MCF 10A (cell line): ENCODE data around the gene COL27A1. TPM values are rescaled to one million over a fixed set of nuclear protein-coding genes. Genes with fewer than 3 reads are reported as not detected.

Experiments used
- BruUV-seq: library from RNA; stranded (reverse); fragments of 400-500 nt; replicated peaks from 2 replicates; lab custom pipeline; 2021; lab: Mats Ljungman, UMichigan
- CTCF ChIA-PET: fragments of 300-600 bp; sonication (Branson Sonifier 250); formaldehyde crosslinking; extraction: SDS; loops from one replicate; lab custom pipeline; 2021; ENCODE audit warnings: antibody characterized with exemption, inconsistent platforms; lab: Yijun Ruan, JAX
- POLR2A ChIA-PET: fragments of 300-600, 350-650 bp; sonication (Branson Sonifier 250); formaldehyde crosslinking; extraction: SDS; loops from one replicate; lab custom pipeline; 2020; ENCODE audit warnings: antibody characterized with exemption, inconsistent platforms; lab: Yijun Ruan, JAX
- DNase-seq: peaks from one replicate; pipeline ENCODE4 v3.0.0-alpha.2; 2018; ENCODE audit not compliant: unreplicated experiment
- H3K27ac Mint-ChIP-seq: one replicate; pipeline ENCODE4 v1.8.0; 2022; ENCODE audit warnings: mild to moderate bottlenecking, low read depth, mixed read lengths; ENCODE audit not compliant: unreplicated experiment
- H3K27me3 Mint-ChIP-seq: one replicate; pipeline ENCODE4 v1.8.0; 2022; ENCODE audit warnings: mixed read lengths; ENCODE audit not compliant: insufficient read depth, unreplicated experiment
- H3K36me3 Mint-ChIP-seq: one replicate; pipeline ENCODE4 v1.8.0; 2022; ENCODE audit warnings: mild to moderate bottlenecking, moderate library complexity, mixed read lengths; ENCODE audit not compliant: insufficient read depth, unreplicated experiment
- H3K4me1 Mint-ChIP-seq: one replicate; pipeline ENCODE4 v1.8.0; 2022; ENCODE audit warnings: mixed read lengths; ENCODE audit not compliant: insufficient read depth, unreplicated experiment
- H3K4me3 Mint-ChIP-seq: one replicate; pipeline ENCODE4 v1.8.0; 2022; ENCODE audit warnings: mild to moderate bottlenecking, moderate library complexity, mixed read lengths; ENCODE audit not compliant: unreplicated experiment
- H3K9me3 Mint-ChIP-seq: one replicate; pipeline ENCODE4 v1.8.0; 2022; ENCODE audit warnings: mixed read lengths; ENCODE audit not compliant: unreplicated experiment
- intact Hi-C: fragments of 100-400 bp; cut with micrococcal nuclease; formaldehyde crosslinking; loops from 2 replicates; pipeline ENCODE4 v1.14.1; 2022
- total RNA-seq: library from RNA; stranded (reverse); gene quantifications from 2 replicates; pipeline ENCODE4 v1.2.3, GENCODE V29; 2022
- TF ChIP-seq, protein P1 (sequence below): fragments of 200-600 bp; IDR thresholded peaks from one replicate; pipeline ENCODE4 v1.8.0; 2022; ENCODE audit warnings: antibody characterized with exemption, mild to moderate bottlenecking; ENCODE audit not compliant: unreplicated experiment

COL27A1 gene
- total RNA-seq, 1 experiment from 2014 or later, result 2.9 TPM

DNA sequence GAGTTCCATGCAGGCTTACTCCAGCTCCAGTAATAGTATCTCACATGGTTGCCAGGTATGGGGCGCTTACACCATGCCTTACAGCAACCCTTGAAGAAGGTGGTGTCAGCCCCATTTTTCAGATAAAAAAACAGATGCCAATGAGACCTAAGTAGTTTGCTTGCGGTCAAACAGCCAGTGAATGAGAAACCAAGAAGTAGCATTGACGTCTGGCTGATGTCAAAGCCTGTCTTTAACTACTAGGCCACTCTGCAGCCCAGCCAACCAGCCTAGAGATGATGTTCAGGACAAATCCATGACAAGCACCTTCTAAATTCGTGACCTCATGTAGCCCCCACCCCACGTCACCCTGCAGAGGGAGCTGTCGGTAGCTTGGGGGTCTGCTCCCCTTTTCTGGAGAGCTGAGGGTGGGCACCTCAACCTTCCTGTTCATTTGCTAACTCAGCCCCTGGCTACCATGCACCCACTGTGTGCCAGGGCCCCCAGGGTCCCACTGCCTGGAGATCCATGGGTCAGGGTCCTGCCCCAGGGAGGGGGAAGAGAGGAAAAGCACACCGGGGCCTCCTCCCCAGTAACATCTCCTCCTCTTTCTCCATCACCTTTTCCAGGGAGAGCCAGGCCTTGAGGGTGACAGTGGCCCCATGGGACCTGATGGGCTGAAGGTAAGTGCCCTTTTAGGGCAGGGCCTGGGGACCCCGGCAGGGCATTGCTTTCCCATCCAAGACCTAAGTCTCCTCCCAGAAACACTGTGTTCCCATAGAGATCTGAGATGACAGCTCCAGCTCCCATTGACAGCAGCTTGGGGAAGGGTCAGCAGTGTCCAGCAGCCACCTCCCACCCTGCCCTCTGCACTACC is 115.0 kb downstream of the COL27A1 start:
- CTCF ChIA-PET, result interaction anchor here (0.8 to 1.3 kb wide), 3 partner anchors 21 to 162 kb away, joined by 3 to 5 read pairs (median 4); no protein-coding TSS in a partner anchor
- intact Hi-C loops, result no loop called here
- no peak for DNase-seq
- Mint-ChIP-seq H3K36me3 (peaks cover 6% of the 10 kb centered on the region), H3K27ac (no peak overlapping the region), H3K4me1 (no peaks in the 10 kb centered on the region), H3K4me3 (no peak overlapping the region), H3K9me3 (no peaks in the 10 kb centered on the region), H3K27me3 (no peaks in the 10 kb centered on the region)
- POLR2A ChIA-PET, result no interaction called here
- no TSS peak for BruUV-seq
- TF ChIP-seq, protein P1, sequence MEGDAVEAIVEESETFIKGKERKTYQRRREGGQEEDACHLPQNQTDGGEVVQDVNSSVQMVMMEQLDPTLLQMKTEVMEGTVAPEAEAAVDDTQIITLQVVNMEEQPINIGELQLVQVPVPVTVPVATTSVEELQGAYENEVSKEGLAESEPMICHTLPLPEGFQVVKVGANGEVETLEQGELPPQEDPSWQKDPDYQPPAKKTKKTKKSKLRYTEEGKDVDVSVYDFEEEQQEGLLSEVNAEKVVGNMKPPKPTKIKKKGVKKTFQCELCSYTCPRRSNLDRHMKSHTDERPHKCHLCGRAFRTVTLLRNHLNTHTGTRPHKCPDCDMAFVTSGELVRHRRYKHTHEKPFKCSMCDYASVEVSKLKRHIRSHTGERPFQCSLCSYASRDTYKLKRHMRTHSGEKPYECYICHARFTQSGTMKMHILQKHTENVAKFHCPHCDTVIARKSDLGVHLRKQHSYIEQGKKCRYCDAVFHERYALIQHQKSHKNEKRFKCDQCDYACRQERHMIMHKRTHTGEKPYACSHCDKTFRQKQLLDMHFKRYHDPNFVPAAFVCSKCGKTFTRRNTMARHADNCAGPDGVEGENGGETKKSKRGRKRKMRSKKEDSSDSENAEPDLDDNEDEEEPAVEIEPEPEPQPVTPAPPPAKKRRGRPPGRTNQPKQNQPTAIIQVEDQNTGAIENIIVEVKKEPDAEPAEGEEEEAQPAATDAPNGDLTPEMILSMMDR, result no peak

- H3K4me3 Mint-ChIP-seq, result no peak overlapping the region
- intact Hi-C loops, result no loop called here
- H3K27me3 Mint-ChIP-seq, result no peaks in the 10 kb centered on the region
- BruUV-seq, result no TSS peak
- no peaks in the 10 kb centered on the region for H3K9me3 Mint-ChIP-seq
- POLR2A ChIA-PET, result interaction anchor here (0.6 kb wide), 1 partner anchor 763 kb away, joined by 3 read pairs; no protein-coding TSS in a partner anchor
- no peak overlapping the region for H3K27ac Mint-ChIP-seq
- peak; percentile 43 for DNase-seq
- H3K36me3 Mint-ChIP-seq, result peaks cover 6% of the 10 kb centered on the region
- H3K4me1 Mint-ChIP-seq, result peaks cover 5% of the 10 kb centered on the region
- TF ChIP-seq, protein P1, result no peak
- CTCF ChIA-PET, result interaction anchor here (0.6 to 1.3 kb wide), 7 partner anchors 17 to 590 kb away, joined by 3 to 5 read pairs (median 3); partner anchors contain the start of gene COL27A1
Measured at GRCh38 chr9:114271556-114272510, 116.5 kb downstream of the COL27A1 start.

- intact Hi-C loops, result no loop called here
- Mint-ChIP-seq H3K4me1 (peaks cover 15% of the 10 kb centered on the region), H3K4me3 (no peak overlapping the region), H3K27me3 (no peaks in the 10 kb centered on the region), H3K27ac (no peak overlapping the region), H3K36me3 (peaks cover 6% of the 10 kb centered on the region), H3K9me3 (no peaks in the 10 kb centered on the region)
- CTCF ChIA-PET, result interaction anchor here (0.6 to 1.2 kb wide), 3 partner anchors 17 to 651 kb away, joined by 3 to 4 read pairs (median 3); no protein-coding TSS in a partner anchor
- no peak for DNase-seq
- POLR2A ChIA-PET, result no interaction called here
- no TSS peak for BruUV-seq
- TF ChIP-seq, protein P1, result no peak
Measured at GRCh38 chr9:114272739-114273431, 117.5 kb downstream of the COL27A1 start.
